BLaER1 (cell line): ENCODE data around the gene FHAD1.

Experiments
- H3K27ac ChIP-seq: shearing (Covaris generic); formaldehyde crosslinking; 2 replicates; pipeline ENCODE4 v1.8.1; 2022
- H3K27me3 ChIP-seq: shearing (Covaris generic); formaldehyde crosslinking; 2 replicates; pipeline ENCODE4 v1.8.1; 2022
- H3K36me3 ChIP-seq: shearing (Covaris generic); formaldehyde crosslinking; 2 replicates; pipeline ENCODE4 v1.8.1; 2022
- H3K4me1 ChIP-seq: shearing (Covaris generic); formaldehyde crosslinking; 2 replicates; pipeline ENCODE4 v1.8.1; 2022
- H3K4me2 ChIP-seq: shearing (Covaris generic); formaldehyde crosslinking; 2 replicates; pipeline ENCODE4 v1.8.1; 2022
- H3K4me3 ChIP-seq: shearing (Covaris generic); formaldehyde crosslinking; 2 replicates; pipeline ENCODE4 v1.8.1; 2022
- H3K9ac ChIP-seq: shearing (Covaris generic); formaldehyde crosslinking; 2 replicates; pipeline ENCODE4 v1.8.1; 2022
- H3K9me3 ChIP-seq: shearing (Covaris generic); formaldehyde crosslinking; 2 replicates; pipeline ENCODE4 v1.8.1; 2022
- H4K20me1 ChIP-seq: shearing (Covaris generic); formaldehyde crosslinking; 2 replicates; pipeline ENCODE4 v1.8.1; 2022
- Cebpa-rat ChIP-seq: shearing (Covaris generic); IDR thresholded peaks from 2 replicates; pipeline ENCODE4 v1.8.1; 2022

Gene FHAD1

DNA sequence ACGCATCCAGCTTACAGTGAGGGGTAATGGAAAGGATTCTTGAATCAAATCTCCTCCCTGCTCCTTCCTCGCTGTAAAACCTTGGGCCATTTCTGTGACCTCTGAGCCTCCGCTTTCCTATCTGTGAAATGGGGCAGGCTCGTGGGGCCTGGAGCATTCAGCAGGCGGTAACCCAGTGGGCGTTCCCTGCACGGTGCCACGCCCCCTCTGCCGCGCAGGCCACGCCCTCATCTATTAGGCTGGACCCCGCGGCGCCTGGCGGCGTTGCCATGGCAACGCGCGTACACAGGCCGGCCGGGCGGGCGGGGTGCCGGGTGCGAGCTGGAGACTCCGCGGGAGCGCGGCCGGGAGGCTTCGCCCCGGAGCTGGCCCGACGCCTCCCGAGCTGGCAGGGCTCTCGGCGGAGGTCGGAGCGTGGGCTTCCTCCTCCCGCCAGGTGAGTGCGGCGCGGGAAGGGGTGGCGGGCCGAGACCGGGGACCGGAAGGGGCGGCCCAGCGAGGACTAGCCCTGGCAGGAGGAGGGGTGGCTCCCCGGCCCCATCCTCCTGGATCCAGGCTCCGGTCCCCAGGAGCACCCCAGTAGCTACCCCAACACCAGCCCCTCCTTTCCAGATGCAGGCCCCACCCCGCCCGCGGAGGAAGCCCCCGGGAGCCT, at the start of gene FHAD1:
TSS of gene FHAD1 (plus strand) at position 264 of the 655 bp plus-strand sequence. CDS start 4,562 bp downstream, outside the sequence.
- no peak within 1 kb of the TSS for H3K9ac ChIP-seq
- H3K36me3 ChIP-seq: no peaks in the 10 kb centered on the region
- H3K27ac ChIP-seq: no peak within 1 kb of the TSS
- no peak for TF ChIP-seq Cebpa-rat
- no peak within 1 kb of the TSS for H3K4me2 ChIP-seq
- H4K20me1 ChIP-seq: no peaks in the 10 kb centered on the region
- H3K4me1 ChIP-seq: peaks cover 32% of the 10 kb centered on the region
- peaks cover 11% of the 10 kb centered on the region; the same call in 1 of the 2 replicates for H3K9me3 ChIP-seq
- peaks cover 8% of the 10 kb centered on the region; the same call in 1 of the 2 replicates for H3K27me3 ChIP-seq
- H3K4me3 ChIP-seq: no peak within 1 kb of the TSS

DNA sequence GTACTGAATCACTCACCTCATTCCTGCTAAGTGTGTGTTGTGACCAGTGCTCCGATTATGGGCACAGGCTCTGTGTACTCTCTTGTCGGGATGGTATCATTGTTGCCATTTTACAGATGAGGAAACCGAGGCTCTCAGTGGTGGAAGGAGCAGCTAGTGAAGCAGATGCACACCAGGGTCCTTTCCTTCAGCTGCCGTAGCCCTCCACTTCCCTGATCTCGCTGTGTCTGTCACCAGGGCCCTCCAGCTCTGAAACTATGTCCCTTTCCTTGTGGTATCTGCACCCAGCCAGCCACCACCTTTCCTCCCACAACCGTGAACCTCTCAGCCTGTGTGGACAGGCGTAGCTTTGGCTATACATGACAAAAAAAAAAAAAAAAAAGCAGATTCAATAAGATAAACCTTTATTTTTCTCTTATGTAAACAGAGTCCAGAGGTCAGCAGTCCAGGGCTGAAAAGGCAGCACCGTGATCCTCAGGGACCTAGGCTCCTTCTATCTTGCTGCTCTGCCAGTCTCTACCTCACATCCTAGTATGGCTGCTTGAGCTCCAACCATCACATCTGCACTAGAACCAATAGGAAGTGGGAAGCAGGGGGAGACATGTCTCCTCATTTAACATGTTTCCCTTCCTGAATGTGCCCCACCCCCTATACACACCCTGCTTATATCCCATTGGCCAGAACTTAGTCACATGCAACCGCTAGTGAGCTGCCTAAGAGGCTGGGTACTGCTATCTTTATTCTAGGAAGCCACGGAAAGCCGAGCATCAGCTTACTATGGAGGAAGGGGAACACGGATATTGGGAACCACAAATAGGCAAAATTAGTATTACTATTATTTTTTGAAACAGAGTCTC, 49.2 kb upstream of the FHAD1 start:
- no peaks in the 10 kb centered on the region for H3K27me3 ChIP-seq
- no peak overlapping the region for H3K9ac ChIP-seq
- no peak for TF ChIP-seq Cebpa-rat
- H3K9me3 ChIP-seq: no peaks in the 10 kb centered on the region
- no peak overlapping the region for H3K4me3 ChIP-seq
- peaks cover 13% of the 10 kb centered on the region for H3K4me1 ChIP-seq
- no peaks in the 10 kb centered on the region for H3K36me3 ChIP-seq
- H4K20me1 ChIP-seq: 0 out of 2 replicates have a peak, but pooled peaks cover 6% of the 10 kb centered on the region
- H3K27ac ChIP-seq: no peak overlapping the region
- H3K4me2 ChIP-seq: no peak overlapping the region

DNA sequence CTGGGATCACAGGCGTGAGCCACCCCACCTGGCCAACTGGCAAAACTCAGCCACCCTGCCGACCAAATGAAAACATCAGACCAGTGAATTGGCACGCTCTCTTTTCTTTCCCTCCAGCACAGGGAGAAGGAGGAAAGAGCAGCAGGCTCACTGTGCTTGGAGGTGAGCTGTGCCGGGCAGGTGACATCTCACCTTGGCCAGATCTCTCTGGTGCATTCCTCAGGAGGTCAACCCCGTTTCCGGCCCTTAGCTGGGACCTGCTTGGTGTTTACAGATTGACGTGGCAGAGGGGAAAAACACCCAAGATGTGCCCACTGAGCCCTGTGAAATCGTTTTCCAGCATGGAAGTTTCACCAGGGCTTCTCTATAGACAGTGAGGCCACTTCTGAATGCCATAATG, 48.3 kb upstream of the FHAD1 start:
- no peak overlapping the region for H3K9ac ChIP-seq
- H3K4me2 ChIP-seq: no peak overlapping the region
- TF ChIP-seq Cebpa-rat: no peak
- H4K20me1 ChIP-seq: no peaks in the 10 kb centered on the region
- H3K27me3 ChIP-seq: no peaks in the 10 kb centered on the region
- no peaks in the 10 kb centered on the region for H3K9me3 ChIP-seq
- H3K27ac ChIP-seq: no peak overlapping the region
- no peak overlapping the region for H3K4me3 ChIP-seq
- H3K36me3 ChIP-seq: no peaks in the 10 kb centered on the region
- peaks cover 6% of the 10 kb centered on the region; the same call in 1 of the 2 replicates for H3K4me1 ChIP-seq

- Histone ChIP-seq H3K27me3 (no peaks in the 10 kb centered on the region), H3K36me3 (no peaks in the 10 kb centered on the region), H3K4me2 (no peak overlapping the region), H3K4me1 (no peaks in the 10 kb centered on the region), H3K9me3 (no peaks in the 10 kb centered on the region), H4K20me1 (no peaks in the 10 kb centered on the region), H3K9ac (no peak overlapping the region), H3K27ac (no peak overlapping the region), H3K4me3 (no peak overlapping the region)
- no peak for TF ChIP-seq Cebpa-rat
These were observed 45.8 kb upstream of the FHAD1 start for GRCh38 chr1:15201221-15201620.

DNA sequence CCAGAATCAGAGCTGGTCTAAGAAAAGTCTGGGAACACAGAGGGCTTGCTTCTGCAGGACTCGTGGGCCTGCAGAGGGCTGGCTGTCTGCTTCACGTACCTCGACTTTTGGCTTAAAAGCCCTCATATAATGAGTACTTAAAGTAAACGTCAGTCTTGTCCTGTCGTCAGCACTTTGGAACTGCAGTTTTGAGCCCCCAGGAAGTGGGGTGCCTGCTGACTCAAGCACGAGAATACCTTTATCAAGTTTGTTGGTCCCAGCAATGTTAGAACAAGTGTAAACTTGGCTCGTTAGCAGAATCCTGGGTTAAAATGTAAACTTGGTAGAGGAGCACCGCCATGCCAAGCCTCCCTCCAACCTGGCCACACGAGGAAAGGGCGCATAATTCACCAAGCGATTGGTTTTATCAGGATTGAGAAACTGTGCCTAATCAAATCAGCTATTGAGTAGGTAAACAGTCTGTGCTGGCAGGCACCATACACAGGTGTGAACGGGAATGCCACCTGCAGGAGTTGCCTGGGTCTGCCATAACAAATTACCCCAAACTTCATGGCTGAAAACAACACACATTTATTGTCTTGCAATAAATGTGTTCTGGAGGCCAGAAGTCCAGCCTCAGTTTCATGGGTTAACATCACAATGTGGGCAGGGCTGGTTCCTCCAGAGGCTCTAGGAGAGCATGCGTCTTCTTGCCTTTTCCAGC, 45.0 kb upstream of the FHAD1 start:
- Histone ChIP-seq H3K27ac (no peak overlapping the region), H3K4me3 (no peak overlapping the region), H3K27me3 (no peaks in the 10 kb centered on the region), H3K36me3 (no peaks in the 10 kb centered on the region), H3K4me1 (0 out of 2 replicates have a peak, but pooled peaks cover 7% of the 10 kb centered on the region), H4K20me1 (no peaks in the 10 kb centered on the region), H3K9ac (no peak overlapping the region), H3K9me3 (no peaks in the 10 kb centered on the region), H3K4me2 (no peak overlapping the region)
- TF ChIP-seq Cebpa-rat: no peak

GRCh38 chr1:15204931-15205330, 42.1 kb upstream of the FHAD1 start:
- Histone ChIP-seq H4K20me1 (no peaks in the 10 kb centered on the region), H3K27me3 (no peaks in the 10 kb centered on the region), H3K27ac (no peak overlapping the region), H3K9me3 (no peaks in the 10 kb centered on the region), H3K4me1 (0 out of 2 replicates have a peak, but pooled peaks cover 7% of the 10 kb centered on the region), H3K36me3 (no peaks in the 10 kb centered on the region), H3K4me2 (no peak overlapping the region), H3K9ac (no peak overlapping the region), H3K4me3 (no peak overlapping the region)
- no peak for TF ChIP-seq Cebpa-rat

DNA sequence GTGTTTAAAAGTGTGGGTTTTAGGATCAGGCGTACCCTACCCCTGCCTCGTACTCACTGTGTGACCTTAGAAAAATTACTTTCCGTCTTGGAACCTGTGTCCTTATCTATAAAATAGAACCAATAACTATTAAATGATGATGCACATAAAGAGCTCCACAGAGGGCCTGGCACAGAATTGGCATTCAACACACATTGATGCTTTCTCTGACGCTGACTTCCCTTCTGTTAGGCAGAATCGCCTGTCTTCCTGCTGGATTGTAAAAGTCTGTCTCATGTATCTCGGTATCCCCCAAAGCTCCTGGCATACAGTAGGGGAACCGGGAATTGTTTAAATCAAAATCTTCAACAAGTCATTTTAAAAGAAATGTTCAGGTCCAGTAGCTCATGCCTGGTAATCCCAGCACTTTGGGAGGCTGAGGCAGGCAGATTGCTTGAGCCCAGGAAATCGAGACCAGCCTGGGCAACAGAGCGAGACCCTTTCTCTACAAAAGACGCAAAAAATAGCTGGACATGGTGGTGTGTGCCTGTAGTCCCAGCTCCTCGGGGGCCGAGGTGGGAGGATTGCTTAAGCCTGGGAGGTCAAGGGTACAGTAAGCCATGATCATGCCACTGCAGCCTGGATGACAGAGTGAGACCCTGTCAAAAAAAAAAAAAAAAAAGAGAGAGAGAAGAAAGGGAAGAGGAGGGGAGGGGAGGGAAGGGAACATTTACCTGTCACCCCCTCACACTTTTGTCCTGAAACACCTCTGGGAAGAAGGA, 41.3 kb upstream of the FHAD1 start:
- Histone ChIP-seq H3K9ac (no peak overlapping the region), H3K4me3 (no peak overlapping the region), H3K27me3 (no peaks in the 10 kb centered on the region), H4K20me1 (no peaks in the 10 kb centered on the region), H3K9me3 (no peaks in the 10 kb centered on the region), H3K4me2 (no peak overlapping the region), H3K4me1 (0 out of 2 replicates have a peak, but pooled peaks cover 7% of the 10 kb centered on the region), H3K27ac (no peak overlapping the region), H3K36me3 (no peaks in the 10 kb centered on the region)
- TF ChIP-seq Cebpa-rat: no peak

GRCh38 chr1:15206418-15207030, 40.5 kb upstream of the FHAD1 start:
- Histone ChIP-seq H3K27me3 (no peaks in the 10 kb centered on the region), H3K9ac (no peak overlapping the region), H4K20me1 (no peaks in the 10 kb centered on the region), H3K36me3 (no peaks in the 10 kb centered on the region), H3K27ac (no peak overlapping the region), H3K4me2 (no peak overlapping the region; the same call in 1 of the 2 replicates), H3K9me3 (no peaks in the 10 kb centered on the region), H3K4me1 (0 out of 2 replicates have a peak, but pooled peaks cover 7% of the 10 kb centered on the region), H3K4me3 (no peak overlapping the region)
- TF ChIP-seq Cebpa-rat: no peak
